Measurements from ENCODE around the gene BST1.
"Not testable (repeated sequence)": the region's sequence is repeated elsewhere in the genome, so short reads cannot be mapped to it uniquely, and the experiment has no call there.

The BST1 gene

DNA sequence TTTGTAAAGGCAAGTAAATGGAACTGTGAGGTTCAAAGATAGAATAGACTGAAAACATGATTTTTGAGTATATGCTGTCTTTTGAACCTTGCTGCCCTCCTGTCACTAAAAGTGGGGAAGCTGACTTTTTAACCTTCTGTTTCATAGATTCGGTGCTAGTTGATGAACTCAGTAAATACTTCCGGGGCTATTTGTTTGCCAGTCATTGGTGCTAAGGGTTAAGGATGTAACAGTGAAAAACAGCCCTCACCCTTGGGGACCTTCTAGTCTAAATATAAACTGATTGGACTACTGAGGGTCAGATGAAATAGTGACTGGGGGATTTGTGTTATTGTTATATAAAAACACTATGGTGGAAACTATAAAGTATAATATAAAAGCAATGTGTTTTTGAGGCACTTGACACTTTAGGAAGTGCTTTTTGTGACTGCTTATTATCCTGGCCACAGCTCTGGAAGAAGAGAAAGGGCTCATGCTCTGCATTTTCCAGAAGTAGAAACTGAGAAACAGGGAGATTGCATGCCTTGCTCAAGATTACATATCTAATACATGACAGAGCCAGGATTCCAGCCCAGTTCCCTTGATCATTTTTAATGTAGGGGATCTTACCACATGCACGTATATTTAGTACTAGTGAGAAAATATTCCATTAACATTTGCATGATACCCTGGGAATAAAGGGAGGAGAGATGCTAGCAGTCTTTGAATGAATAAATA, 3.9 kb downstream of the BST1 start:
- DNase-seq (ENCODE audit: low read depth in 2 of 2, low spot score in 1 of 2): no peak

DNA sequence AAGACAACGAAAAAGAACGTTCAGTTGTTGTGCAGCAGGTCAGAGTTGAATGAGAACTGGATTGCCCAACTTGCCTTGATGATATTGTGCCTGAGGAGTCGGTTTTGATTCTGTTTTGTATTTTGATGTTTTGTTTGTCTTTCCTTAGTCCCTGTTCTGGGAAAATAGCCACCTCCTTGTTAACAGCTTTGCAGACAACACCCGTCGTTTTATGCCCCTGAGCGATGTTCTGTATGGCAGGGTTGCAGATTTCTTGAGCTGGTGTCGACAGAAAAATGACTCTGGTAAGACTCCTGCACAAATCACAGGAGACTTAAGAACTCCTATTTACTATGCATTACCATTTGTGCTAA, 4.5 kb downstream of the BST1 start:
- no peak for DNase-seq (ENCODE audit: low read depth in 2 of 2, low spot score in 1 of 2)

DNA sequence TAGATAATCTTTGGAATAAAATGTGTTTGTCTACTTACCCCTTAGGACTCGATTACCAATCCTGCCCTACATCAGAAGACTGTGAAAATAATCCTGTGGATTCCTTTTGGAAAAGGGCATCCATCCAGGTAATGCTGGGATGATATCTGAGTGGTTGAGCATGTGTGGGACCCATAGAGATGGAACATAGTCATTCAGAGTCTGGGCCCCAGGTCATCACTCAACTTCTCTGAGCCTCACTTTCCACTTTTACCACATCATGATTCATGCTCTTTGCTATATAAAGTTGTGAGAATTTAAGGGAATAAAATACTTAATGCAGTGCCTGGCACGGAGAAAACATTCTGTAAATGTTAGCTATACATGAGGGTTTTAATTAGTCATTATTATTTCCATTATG, 8.9 kb downstream of the BST1 start:
- no peak for DNase-seq (ENCODE audit: low read depth in 2 of 2, low spot score in 1 of 2)

GRCh38 chr4:15712214-15712613, 9.3 kb downstream of the BST1 start:
- DNase-seq (ENCODE audit: low read depth in 2 of 2, low spot score in 1 of 2): no peak

- no peak for DNase-seq (ENCODE audit: low read depth in 2 of 2, low spot score in 1 of 2)
Measured at GRCh38 chr4:15714141-15714540, 11.3 kb downstream of the BST1 start.

DNA sequence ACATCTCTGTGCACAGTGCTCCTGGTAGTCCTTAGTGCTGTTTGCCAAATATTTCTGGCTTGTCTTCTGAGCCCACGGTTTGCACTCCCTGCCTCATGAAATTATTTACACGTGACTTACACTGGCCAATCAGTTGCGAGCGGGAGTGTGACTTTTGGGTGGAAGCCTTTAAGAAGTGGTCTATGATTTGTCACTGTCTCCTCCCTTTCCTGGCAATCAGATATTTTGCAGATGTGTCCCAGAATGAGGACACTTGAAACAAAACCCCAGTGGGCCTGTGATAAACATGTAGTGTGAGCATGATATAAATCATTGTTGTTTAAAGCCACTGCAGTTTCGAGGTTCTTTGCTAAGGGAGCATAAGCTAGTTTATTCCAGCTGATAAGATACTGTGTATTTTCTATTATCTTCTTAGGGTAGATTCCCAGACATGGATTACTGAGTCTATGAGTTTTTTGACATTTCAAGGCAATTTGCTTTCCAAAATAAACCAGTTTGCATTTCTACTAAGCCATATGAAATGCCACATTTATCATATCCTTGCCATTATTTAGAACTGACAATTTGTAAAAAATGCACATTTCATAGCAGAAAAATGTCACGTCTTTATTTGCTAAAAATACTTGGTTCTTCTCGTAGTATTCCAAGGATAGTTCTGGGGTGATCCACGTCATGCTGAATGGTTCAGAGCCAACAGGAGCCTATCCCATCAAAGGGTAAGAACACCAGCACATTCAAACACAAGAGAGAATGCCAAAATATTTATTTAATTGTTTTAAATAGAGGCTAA, 12.0 kb downstream of the BST1 start:
- DNase-seq (ENCODE audit: low read depth in 2 of 2, low spot score in 1 of 2): no peak

- no peak for DNase-seq (ENCODE audit: low read depth in 2 of 2, low spot score in 1 of 2)
Measured at GRCh38 chr4:15716115-15716514, 13.2 kb downstream of the BST1 start.

DNA sequence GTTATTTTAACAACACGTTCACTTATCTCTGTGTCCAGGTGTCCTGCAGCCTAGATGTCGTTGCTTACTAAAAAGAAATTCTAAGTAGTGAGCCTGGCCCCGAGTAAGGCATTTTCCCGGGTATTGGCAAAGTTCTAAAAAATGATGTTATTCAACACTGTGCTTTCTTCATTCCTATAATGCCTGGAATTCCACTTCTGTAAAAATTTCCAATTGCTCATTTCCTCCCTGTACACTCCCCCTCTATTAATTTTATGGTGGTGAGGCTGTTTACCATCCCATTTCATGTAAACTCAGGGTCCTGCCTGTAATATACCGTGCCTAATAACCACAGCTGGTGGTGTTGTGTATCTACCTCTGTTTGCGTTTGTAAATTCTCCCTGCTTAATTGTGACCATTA, 14.2 kb downstream of the BST1 start:
- no peak for DNase-seq (ENCODE audit: low read depth in 2 of 2, low spot score in 1 of 2)

GRCh38 chr4:15717657-15718416, 15.0 kb downstream of the BST1 start:
- DNase-seq (ENCODE audit: low read depth in 2 of 2, low spot score in 1 of 2): no peak

DNA sequence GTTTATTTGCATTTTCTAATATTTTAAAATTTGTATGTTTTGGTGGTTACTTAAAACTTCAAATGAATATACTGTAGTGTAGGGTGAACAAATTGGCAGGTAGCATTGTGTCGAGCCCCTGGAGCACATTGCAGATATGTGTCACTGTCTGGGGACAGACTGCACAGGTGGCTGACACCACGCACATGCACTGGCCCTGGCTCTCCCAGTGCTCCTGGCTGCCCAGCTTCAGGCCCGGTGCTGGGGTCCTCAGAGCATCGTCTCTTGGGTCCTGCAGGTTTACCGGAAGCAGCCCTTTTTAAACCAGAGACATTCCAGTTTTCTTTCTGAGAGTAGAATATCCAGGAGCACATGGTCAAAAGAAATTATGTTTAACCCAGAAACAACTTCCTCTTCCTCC, 15.6 kb downstream of the BST1 start:
- no peak for DNase-seq (ENCODE audit: low read depth in 2 of 2, low spot score in 1 of 2)

GRCh38 chr4:15718959-15719358, 16.1 kb downstream of the BST1 start:
- DNase-seq (ENCODE audit: low read depth in 2 of 2, low spot score in 1 of 2): no peak

DNA sequence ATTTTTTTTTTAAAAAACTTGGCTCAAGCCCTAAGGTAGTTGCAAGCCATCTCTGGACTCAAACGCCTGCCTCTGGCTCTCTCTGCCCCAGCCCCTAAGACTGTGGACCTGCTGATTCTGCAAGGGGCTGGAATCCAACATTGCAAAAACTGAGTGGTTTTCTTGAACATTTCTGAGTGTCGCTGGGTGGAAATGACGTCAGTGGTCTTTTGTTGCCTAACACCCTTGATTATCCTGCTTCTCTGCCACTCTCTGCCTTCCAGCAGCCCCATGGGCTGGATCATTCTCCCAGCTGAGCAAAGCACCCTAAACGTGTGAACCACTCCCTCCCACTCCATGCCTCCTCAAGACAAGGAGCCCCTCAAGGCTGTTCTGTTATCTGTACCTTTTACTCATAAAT, 16.6 kb downstream of the BST1 start:
- DNase-seq (ENCODE audit: low read depth in 2 of 2, low spot score in 1 of 2): no peak

GRCh38 chr4:15720851-15721250, 18.0 kb downstream of the BST1 start:
- DNase-seq (ENCODE audit: low read depth in 2 of 2, low spot score in 1 of 2): no peak

- DNase-seq (ENCODE audit: low read depth in 2 of 2, low spot score in 1 of 2): no peak
Measured at GRCh38 chr4:15725608-15726007, 22.7 kb downstream of the BST1 start.

DNA sequence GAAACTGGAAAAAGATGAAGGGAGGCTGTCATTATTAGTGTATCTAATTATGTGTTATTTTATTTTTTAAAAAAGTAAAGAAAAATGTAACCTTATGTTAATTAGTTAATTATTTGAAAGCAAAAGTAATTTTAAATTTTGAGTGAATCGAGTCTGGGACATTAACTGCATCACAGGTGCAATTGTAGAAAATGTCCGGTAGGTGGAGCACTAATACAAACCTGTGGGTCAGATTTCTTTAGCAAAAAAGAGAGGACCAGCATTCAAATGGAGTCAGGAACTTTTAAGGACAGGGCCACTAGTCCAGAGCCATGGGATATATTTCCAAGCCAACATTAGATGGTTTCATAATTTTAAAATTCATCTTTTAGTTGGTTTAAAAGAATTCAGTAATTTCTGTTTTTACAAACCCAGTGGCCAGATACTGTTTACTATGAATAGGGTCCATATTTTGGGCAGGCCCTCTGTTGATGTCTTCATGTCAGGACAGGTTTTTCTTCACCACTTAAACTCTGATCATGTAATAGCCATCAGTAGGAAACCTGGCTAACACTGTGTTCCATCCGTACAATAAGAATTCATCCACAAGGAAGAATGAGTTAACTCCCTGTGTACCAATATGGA, 27.2 kb downstream of the BST1 start:
- no peak for DNase-seq (ENCODE audit: low read depth in 2 of 2, low spot score in 1 of 2)

GRCh38 chr4:15733061-15733460, 30.2 kb downstream of the BST1 start:
- not testable (repeated sequence) for DNase-seq (ENCODE audit: low read depth in 2 of 2, low spot score in 1 of 2)

DNA sequence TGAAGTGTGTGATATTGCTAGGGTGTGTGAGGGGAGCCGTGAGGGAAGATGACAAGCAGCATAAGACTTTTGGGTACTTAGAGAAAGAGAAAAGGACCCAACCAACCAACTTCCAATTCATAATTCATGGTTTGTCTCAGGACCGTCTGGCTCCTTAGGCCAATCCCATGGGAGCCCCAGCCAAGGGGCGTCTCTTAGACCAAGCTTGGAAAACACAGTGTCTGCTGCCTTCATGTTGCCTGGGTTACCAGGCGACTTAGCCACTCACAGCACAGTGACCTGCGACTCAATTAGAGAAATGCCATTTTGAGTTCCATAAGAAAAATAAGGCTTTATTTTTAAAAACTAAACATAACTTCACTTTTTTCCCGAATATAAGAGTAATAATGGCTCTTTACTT, 32.7 kb downstream of the BST1 start:
- no peak for DNase-seq (ENCODE audit: low read depth in 2 of 2, low spot score in 1 of 2)

DNA sequence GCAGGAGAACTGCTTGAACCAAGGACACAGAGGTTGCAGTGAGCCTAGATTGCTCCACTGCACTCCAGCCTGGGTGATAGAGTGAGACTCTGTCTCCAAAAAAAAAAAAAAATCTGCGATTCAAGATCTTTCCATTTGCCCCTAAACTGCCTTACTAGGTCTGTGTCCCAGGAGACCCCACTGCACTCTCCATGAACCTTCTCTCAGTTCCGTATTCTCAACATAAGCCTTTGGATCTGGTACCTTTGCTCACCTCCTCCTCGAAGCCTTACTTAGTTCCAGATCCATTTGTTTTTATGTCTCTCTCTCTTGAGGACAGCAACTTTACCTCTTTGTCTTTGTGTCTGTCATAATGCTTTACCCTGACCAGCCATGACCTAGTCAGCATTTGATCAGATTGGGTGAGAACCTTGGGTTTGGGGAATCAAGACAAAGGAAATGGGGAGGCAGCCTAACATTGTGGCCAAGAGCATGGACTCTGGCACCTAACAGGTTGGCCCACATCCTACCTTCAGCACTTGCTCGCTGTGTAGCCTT, 33.7 kb downstream of the BST1 start:
- DNase-seq (ENCODE audit: low read depth in 2 of 2, low spot score in 1 of 2): no peak

- DNase-seq (ENCODE audit: low read depth in 2 of 2, low spot score in 1 of 2): no peak
Measured at GRCh38 chr4:15737255-15737654, 34.4 kb downstream of the BST1 start.

DNA sequence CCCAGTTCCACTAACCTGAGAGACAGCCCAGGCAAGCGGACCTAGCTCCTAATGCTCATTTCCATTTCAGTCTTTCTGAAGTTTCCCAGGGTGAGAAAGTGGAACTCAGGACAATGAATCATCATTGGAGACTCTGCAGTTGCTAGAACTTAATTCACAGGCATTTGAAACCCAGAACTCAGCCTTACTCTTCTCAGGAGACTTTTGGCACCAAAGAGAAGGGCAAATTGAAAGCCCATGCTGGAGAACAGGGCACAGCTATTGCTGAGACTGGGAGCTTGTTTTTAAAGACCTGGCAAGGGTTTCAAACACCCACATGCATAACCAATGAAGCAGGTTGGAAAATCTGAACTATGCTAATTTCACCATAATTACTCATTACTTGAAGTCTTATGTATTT, 36.0 kb downstream of the BST1 start:
- DNase-seq (ENCODE audit: low read depth in 2 of 2, low spot score in 1 of 2): no peak

DNA sequence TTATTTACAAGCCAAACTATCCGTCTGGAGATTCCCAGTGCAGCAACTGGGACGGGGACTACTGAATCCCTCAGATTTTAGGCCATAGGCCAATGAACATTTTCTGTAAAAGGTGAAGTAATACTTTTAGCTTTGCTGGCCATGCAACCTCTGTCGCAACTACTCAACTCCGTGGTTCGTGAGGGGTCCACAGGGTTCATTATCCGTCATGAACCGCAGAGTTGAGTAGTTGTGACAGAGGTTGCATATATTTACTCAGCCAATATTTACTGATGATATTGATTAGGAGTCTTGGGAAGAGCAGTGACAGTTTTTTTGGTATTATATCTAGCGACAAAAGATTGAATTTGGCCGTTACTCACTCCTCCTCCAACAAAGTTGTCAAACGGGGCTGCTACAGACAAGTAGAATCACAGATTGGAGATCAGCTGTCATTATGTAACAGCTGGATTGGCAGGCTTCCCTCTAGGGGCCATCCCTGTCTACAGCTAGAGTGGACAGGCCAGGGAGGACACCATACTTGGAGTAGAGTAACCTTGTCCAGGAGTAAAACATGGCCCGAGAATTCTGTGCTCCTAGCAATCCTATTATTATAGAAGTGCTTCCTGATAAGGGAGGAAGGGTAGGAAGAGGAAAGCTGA, 38.0 kb downstream of the BST1 start:
- no peak for DNase-seq (ENCODE audit: low read depth in 2 of 2, low spot score in 1 of 2)

All from stimulated activated CD8-positive, alpha-beta memory T cell treated with anti-CD3 and anti-CD28 coated beads, Interleukin-4, amount 100 ng/mL, for 1 hour (primary cell).